Thoracic aorta (tissue), 2 donors: Measurements from ENCODE around the gene XRCC5. TPM values are rescaled to one million over a fixed set of nuclear protein-coding genes. Genes with fewer than 3 reads are reported as not detected.
"Not testable (repeated sequence)": the region's sequence is repeated elsewhere in the genome, so short reads cannot be mapped to it uniquely, and the experiment has no call there.

Experiments used
- ATAC-seq: fragments of 150-250 bp; one replicate; pipeline ENCODE4 v1.8.0; 2017; ENCODE audit warnings: low read depth; ENCODE audit not compliant: insufficient number of reproducible peaks, low FRiP score
- DNase-seq: peaks from one replicate; pipeline ENCODE4 v3.0.0-alpha.2; 2020; ENCODE audit warnings: low spot score
- H3K27ac ChIP-seq, 2 donors: fragments of 200-600 bp; sonication (generic); 1 replicate in 1 of 2; 2 replicates in 1 of 2; pipeline ENCODE4 v1.5.1; 2016; ENCODE audit warnings: mild to moderate bottlenecking in 2 of 2, moderate library complexity in 2 of 2
- H3K27me3 ChIP-seq: fragments of 200-600 bp; sonication (generic); replicated peaks from 2 replicates; pipeline ENCODE4 v1.6.0; 2016; ENCODE audit warnings: mild to moderate bottlenecking; ENCODE audit not compliant: insufficient read depth
- H3K36me3 ChIP-seq: fragments of 200-600 bp; sonication (generic); one replicate; pipeline ENCODE4 v1.5.1; 2016
- H3K4me1 ChIP-seq, 2 donors: fragments of 200-600 bp; sonication (generic); 1 replicate in 1 of 2; 2 replicates in 1 of 2; pipeline versions ENCODE4 v1.5.1 to v1.6.0; 2016; ENCODE audit warnings: low read depth in 2 of 2, mild to moderate bottlenecking in 1 of 2; ENCODE audit not compliant: control insufficient read depth in 1 of 2
- H3K4me3 ChIP-seq: fragments of 200-600 bp; sonication (generic); 2 replicates; pipeline ENCODE4 v1.5.1; 2016; ENCODE audit warnings: mild to moderate bottlenecking
- H3K9me3 ChIP-seq: fragments of 200-600 bp; sonication (generic); 2 replicates; pipeline ENCODE4 v1.5.1; 2016
- CTCF ChIP-seq: fragments of 200-600 bp; sonication (generic); IDR thresholded peaks from one replicate; pipeline ENCODE4 v1.5.1; 2019; ENCODE audit warnings: antibody characterized with exemption
- total RNA-seq, 2 donors: library from RNA; depleted of rRNA; stranded (reverse); fragments of >200 nt; gene quantifications; one replicate each; pipeline versions ENCODE4 v1.1.0 to v1.2.3, GENCODE V29; 2016

The XRCC5 gene
- total RNA-seq, 2 donors from 2014 or later, result 137 to 152 TPM

- Histone ChIP-seq H3K9me3 (no peaks in the 10 kb centered on the region), H3K36me3 (no peaks in the 10 kb centered on the region), H3K27ac (no peak overlapping the region), H3K4me1 (no peaks in the 10 kb centered on the region), H3K27me3 (no peaks in the 10 kb centered on the region), H3K4me3 (no peak overlapping the region)
- DNase-seq (no peak), ATAC-seq (no peak)
- TF ChIP-seq CTCF, result no peak
Measured at GRCh38 chr2:216074380-216074779, 34.8 kb upstream of the XRCC5 start.

- no peak for TF ChIP-seq CTCF
- H3K27me3 ChIP-seq, result no peaks in the 10 kb centered on the region
Measured at GRCh38 chr2:216074794-216075193, 34.4 kb upstream of the XRCC5 start.

GRCh38 chr2:216075510-216076485 lies 33.4 kb upstream of the XRCC5 start:
- no peaks in the 10 kb centered on the region for H3K36me3 ChIP-seq
- H3K27ac ChIP-seq, result no peak overlapping the region
- no peak overlapping the region for H3K4me3 ChIP-seq
- no peak for DNase-seq
- H3K27me3 ChIP-seq, result no peaks in the 10 kb centered on the region
- H3K9me3 ChIP-seq, result no peaks in the 10 kb centered on the region
- no peak for ATAC-seq
- H3K4me1 ChIP-seq, result peaks cover under 1% of the 10 kb centered on the region in 2 donors
- TF ChIP-seq CTCF, result no peak

More at GRCh38 chr2:216074794-216075193, 34.4 kb upstream of the XRCC5 start:
- DNase-seq (no peak), ATAC-seq (no peak)
- no peak overlapping the region for H3K4me3 ChIP-seq
- no peaks in the 10 kb centered on the region for H3K36me3 ChIP-seq
- no peak overlapping the region for H3K27ac ChIP-seq
- H3K9me3 ChIP-seq, result no peaks in the 10 kb centered on the region
- no peaks in the 10 kb centered on the region for H3K4me1 ChIP-seq

- ATAC-seq, result no peak
- no peak for DNase-seq
- no peak for TF ChIP-seq CTCF
- Histone ChIP-seq H3K4me1 (peaks cover 5 to 7% of the 10 kb centered on the region in 2 donors), H3K9me3 (no peaks in the 10 kb centered on the region), H3K4me3 (no peak overlapping the region), H3K27me3 (no peaks in the 10 kb centered on the region), H3K27ac (no peak overlapping the region), H3K36me3 (no peaks in the 10 kb centered on the region)
Measured at GRCh38 chr2:216078776-216079175, 30.4 kb upstream of the XRCC5 start.

- ATAC-seq, H3K4me1 ChIP-seq, H3K36me3 ChIP-seq, H3K27me3 ChIP-seq, H3K9me3 ChIP-seq, DNase-seq, H3K27ac ChIP-seq, H3K4me3 ChIP-seq: not testable (repeated sequence)
Measured at GRCh38 chr2:216080048-216080447, 29.1 kb upstream of the XRCC5 start.
